A673 (cell line): ENCODE measurements around the gene COBLL1. TPM values are rescaled to one million over a fixed set of nuclear protein-coding genes. Genes with fewer than 3 reads are reported as not detected.
A peak's percentile ranks its signal among the peaks of the same experiment; 100 is the strongest.

ENCODE experiments used
- BruUV-seq: library from RNA; stranded (reverse); fragments of 400-500 nt; replicated peaks from 2 replicates; lab custom pipeline; 2021; lab: Mats Ljungman, UMichigan
- CTCF ChIA-PET: fragments of 300-600 bp; sonication (Branson Sonifier 250); formaldehyde crosslinking; loops from one replicate; lab custom pipeline; 2022; ENCODE audit warnings: antibody characterized with exemption; lab: Charles Lee
- POLR2A ChIA-PET: fragments of 300-600 bp; sonication (Branson Sonifier 250); formaldehyde crosslinking; loops from one replicate; lab custom pipeline; 2022; ENCODE audit warnings: antibody characterized with exemption; ENCODE audit not compliant: low non-redundant PET; lab: Charles Lee
- DNase-seq: peaks from one replicate; pipeline ENCODE4 v3.0.0-alpha.2; 2015; ENCODE audit warnings: low spot score
- H3K27ac ChIP-seq: fragments of 200-600 bp; sonication (generic); 2 replicates; pipeline ENCODE4 v1.5.1; 2016; ENCODE audit warnings: mixed run types, low read depth, mild to moderate bottlenecking, mixed read lengths, antibody characterized with exemption, low read length; ENCODE audit not compliant: poor library complexity, severe bottlenecking
- H3K27me3 ChIP-seq: fragments of 200-600 bp; sonication (generic); replicated peaks from 2 replicates; pipeline ENCODE4 v1.6.1; 2017; ENCODE audit warnings: mixed run types, low read depth, mild to moderate bottlenecking, mixed read lengths, antibody characterized with exemption, low read length; ENCODE audit not compliant: insufficient read depth, poor library complexity
- H3K36me3 ChIP-seq: fragments of 200-600 bp; sonication (generic); 2 replicates; pipeline ENCODE4 v1.6.1; 2016; ENCODE audit warnings: mixed run types, mild to moderate bottlenecking, mixed read lengths, antibody characterized with exemption, low read length; ENCODE audit not compliant: insufficient read depth, poor library complexity, severe bottlenecking
- H3K4me1 ChIP-seq: fragments of 200-600 bp; sonication (generic); 2 replicates; pipeline ENCODE4 v1.6.1; 2017; ENCODE audit warnings: mixed run types, mild to moderate bottlenecking, mixed read lengths, antibody characterized with exemption, low read length; ENCODE audit not compliant: insufficient read depth, poor library complexity, severe bottlenecking
- H3K4me3 ChIP-seq: fragments of 200-600 bp; sonication (generic); 2 replicates; pipeline ENCODE4 v1.5.1; 2016; ENCODE audit warnings: low read depth, mixed run types, mild to moderate bottlenecking, mixed read lengths, low read length; ENCODE audit not compliant: poor library complexity, severe bottlenecking
- H3K9me3 ChIP-seq: fragments of 200-600 bp; sonication (generic); 2 replicates; pipeline ENCODE4 v1.6.1; 2016; ENCODE audit warnings: mixed run types, low read depth, mild to moderate bottlenecking, mixed read lengths, antibody characterized with exemption, low read length; ENCODE audit not compliant: poor library complexity, severe bottlenecking
- EZH2 ChIP-seq: fragments of 200-600 bp; sonication (generic); IDR thresholded peaks from 2 replicates; pipeline ENCODE4 v1.6.1; 2017; ENCODE audit warnings: borderline replicate concordance, low read depth, mild to moderate bottlenecking, mixed read lengths, antibody characterized with exemption, low read length; ENCODE audit not compliant: poor library complexity, severe bottlenecking
- intact Hi-C: fragments of 100-400 bp; cut with micrococcal nuclease; formaldehyde crosslinking; loops from one replicate; pipeline ENCODE4 v1.10.0; 2022; ENCODE audit not compliant: unreplicated experiment
- total RNA-seq: library from RNA; stranded (reverse); gene quantifications from 2 replicates; pipeline ENCODE4 v1.2.3, GENCODE V29; 2021
- TF ChIP-seq, protein P1 (sequence below): fragments of 300-800, 200-600 bp; sonication (generic); conservative IDR thresholded peaks from 2 replicates; pipeline ENCODE4 v1.5.1; 2017; ENCODE audit warnings: low read depth, mild to moderate bottlenecking, antibody characterized with exemption, low read length, moderate library complexity, mixed read lengths

Gene COBLL1
- total RNA-seq, 1 experiment from 2014 or later: 6.6 TPM

DNA sequence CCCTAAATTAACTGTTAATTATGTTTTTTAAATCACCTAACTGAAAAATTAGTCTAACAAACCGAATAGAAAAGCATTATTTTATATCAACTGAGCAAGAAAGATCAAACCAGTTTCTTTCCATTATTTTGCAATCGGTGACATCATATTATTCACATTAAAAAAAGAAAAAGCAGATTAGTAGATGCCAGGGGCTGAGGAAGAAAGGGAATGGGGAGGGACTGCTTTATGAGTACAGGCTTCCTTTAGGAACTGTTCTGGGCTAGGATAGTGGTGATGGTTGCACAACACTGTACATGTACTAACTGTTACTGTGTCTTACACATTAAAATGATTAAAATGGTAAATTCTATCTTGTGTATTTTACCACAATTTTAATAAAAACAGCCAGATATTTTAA is 59.3 kb downstream of the COBLL1 start:
- no peaks in the 10 kb centered on the region for H3K36me3 ChIP-seq
- no TSS peak for BruUV-seq
- no peaks in the 10 kb centered on the region for H3K4me1 ChIP-seq
- no peak overlapping the region for H3K27ac ChIP-seq
- intact Hi-C loops: no loop called here
- H3K9me3 ChIP-seq: no peaks in the 10 kb centered on the region
- no peaks in the 10 kb centered on the region for H3K27me3 ChIP-seq
- TF ChIP-seq EZH2: no peak
- TF ChIP-seq, protein P1, sequence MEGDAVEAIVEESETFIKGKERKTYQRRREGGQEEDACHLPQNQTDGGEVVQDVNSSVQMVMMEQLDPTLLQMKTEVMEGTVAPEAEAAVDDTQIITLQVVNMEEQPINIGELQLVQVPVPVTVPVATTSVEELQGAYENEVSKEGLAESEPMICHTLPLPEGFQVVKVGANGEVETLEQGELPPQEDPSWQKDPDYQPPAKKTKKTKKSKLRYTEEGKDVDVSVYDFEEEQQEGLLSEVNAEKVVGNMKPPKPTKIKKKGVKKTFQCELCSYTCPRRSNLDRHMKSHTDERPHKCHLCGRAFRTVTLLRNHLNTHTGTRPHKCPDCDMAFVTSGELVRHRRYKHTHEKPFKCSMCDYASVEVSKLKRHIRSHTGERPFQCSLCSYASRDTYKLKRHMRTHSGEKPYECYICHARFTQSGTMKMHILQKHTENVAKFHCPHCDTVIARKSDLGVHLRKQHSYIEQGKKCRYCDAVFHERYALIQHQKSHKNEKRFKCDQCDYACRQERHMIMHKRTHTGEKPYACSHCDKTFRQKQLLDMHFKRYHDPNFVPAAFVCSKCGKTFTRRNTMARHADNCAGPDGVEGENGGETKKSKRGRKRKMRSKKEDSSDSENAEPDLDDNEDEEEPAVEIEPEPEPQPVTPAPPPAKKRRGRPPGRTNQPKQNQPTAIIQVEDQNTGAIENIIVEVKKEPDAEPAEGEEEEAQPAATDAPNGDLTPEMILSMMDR: no peak
- DNase-seq: peak; percentile 42
- CTCF ChIA-PET: no interaction called here
- no peak overlapping the region for H3K4me3 ChIP-seq
- POLR2A ChIA-PET: no interaction called here

DNA sequence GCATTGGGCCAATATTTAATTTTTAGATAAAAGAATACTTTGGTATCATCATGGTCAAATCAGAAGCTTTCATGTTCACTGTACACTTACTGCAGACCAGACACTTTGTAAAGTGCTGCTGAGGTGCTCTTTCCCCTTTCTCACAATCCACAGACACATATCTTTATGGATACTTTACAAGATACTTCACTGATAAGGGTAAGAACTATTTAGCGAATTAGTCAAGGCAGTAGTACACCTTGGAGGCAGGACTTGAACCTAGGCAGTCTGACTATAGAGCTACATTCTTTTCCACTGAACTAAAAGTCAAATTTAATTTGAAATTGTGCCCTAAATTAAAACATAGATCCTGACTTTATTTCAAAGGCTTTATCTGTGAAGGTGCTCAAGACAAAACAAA is 60.2 kb downstream of the COBLL1 start:
- DNase-seq: no peak
- no peak overlapping the region for H3K27ac ChIP-seq
- CTCF ChIA-PET: no interaction called here
- H3K4me1 ChIP-seq: no peaks in the 10 kb centered on the region
- no peak overlapping the region for H3K4me3 ChIP-seq
- H3K36me3 ChIP-seq: no peaks in the 10 kb centered on the region
- intact Hi-C loops: no loop called here
- no peak for TF ChIP-seq EZH2
- TF ChIP-seq, protein P1: no peak
- BruUV-seq: no TSS peak
- POLR2A ChIA-PET: no interaction called here
- H3K27me3 ChIP-seq: no peaks in the 10 kb centered on the region
- H3K9me3 ChIP-seq: no peaks in the 10 kb centered on the region

DNA sequence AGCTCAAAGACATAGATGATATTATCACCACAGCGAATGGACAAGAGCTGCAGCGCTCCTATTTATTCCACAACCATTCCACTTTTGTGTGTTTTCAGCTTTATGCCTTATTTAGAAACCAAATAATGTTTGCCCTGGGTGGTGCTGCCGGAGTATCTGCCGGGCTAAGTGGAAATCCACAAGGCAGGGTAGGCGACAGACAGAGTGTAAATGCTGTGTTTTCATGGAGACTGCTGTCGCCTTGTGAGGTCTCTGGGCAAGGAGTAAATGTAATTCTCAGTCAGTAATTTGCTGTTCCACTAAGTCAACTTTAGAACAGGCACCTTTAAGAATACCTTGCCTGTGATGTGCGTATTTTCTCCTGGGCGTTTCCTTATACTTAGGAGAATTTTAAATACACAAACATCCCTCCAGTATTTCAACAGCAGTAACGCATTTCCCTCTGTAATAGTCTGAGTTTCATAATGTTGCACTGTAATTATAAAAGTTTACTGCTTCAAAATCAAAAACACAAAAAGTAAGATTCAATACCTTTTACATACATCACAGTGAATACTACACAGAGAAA is 60.9 kb downstream of the COBLL1 start:
- Histone ChIP-seq H3K9me3 (no peaks in the 10 kb centered on the region), H3K4me3 (no peak overlapping the region), H3K4me1 (no peaks in the 10 kb centered on the region), H3K27me3 (no peaks in the 10 kb centered on the region), H3K36me3 (no peaks in the 10 kb centered on the region), H3K27ac (no peak overlapping the region)
- ChIA-PET CTCF (no interaction called here), POLR2A (no interaction called here)
- intact Hi-C loops: no loop called here
- no peak for DNase-seq
- BruUV-seq: no TSS peak
- TF ChIP-seq, protein P1: no peak
- TF ChIP-seq EZH2: no peak
